ENCODE measurements around the gene CAMK2D.

Gene CAMK2D

GRCh38 chr4:113604955-113605354 lies 156.6 kb downstream of the CAMK2D start:
- DNase-seq (ENCODE audit: low read depth), result no peak

- no peak for DNase-seq (ENCODE audit: low read depth)
These were observed 157.6 kb downstream of the CAMK2D start for GRCh38 chr4:113603911-113604310.

DNA sequence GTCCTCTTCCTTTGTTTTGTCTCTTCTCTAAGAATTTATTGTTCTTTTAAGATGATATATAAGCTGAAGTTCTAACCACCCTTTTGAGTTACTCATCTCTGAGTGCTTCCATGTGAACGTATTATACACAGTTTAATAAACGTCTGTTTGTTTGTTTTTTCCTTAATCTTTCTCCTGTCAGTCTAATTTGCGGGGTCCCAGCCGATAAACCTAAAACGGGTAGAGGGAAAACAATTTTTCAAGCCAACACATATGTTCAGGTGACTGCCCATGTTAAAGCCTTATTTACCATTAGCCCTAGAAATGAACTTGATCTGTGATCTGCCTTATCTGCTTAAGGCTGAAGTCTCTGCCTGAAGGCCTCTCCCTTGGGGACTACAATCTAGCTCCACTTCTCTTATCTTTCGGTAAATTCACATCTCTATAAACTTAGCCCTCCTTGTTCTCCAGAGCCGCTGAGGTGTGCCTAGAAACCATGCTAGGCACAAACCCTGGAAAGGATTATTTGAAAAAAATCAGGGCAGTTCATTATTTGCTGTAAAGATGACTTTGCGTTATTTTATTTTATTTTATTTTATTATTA lies 158.8 kb downstream of the CAMK2D start:
- DNase-seq (ENCODE audit: low read depth), result no peak

GRCh38 chr4:113601636-113602035 lies 159.9 kb downstream of the CAMK2D start:
- no peak for DNase-seq (ENCODE audit: low read depth)

DNA sequence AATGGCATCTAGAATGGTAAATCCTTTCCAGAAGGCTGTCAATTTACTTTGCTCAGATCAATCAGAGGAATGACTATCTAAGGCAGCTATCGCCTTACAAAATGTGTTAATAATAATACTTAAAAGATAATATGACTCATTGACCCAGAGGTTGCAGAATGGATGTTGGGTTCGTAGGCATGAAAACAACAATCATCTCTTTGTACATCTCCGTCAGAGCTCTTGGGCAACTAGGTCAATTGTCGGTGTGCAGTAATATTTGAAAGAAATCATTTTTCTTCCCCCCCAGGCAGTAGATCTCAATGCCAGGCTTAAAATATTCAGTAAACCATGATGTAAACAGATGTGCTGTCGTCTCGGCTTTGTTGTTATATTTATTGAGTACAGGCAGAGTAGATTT lies 165.1 kb downstream of the CAMK2D start:
- DNase-seq (ENCODE audit: low read depth), result no peak

DNA sequence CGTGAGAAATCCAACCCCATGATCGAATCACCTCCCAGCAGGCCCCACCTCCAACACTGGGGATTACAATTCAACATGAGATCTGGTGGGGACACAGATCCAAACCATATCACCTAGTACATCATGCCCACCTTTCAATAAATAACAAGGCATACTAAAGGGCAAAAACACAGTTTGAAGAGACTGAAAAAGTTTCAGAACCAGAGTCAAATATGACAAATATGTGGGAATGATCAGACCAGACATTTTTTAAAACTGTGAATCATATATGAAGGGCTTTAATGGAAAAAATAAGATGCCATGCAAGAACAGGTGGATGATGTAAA lies 167.3 kb downstream of the CAMK2D start:
- DNase-seq (ENCODE audit: low read depth), result no peak

DNA sequence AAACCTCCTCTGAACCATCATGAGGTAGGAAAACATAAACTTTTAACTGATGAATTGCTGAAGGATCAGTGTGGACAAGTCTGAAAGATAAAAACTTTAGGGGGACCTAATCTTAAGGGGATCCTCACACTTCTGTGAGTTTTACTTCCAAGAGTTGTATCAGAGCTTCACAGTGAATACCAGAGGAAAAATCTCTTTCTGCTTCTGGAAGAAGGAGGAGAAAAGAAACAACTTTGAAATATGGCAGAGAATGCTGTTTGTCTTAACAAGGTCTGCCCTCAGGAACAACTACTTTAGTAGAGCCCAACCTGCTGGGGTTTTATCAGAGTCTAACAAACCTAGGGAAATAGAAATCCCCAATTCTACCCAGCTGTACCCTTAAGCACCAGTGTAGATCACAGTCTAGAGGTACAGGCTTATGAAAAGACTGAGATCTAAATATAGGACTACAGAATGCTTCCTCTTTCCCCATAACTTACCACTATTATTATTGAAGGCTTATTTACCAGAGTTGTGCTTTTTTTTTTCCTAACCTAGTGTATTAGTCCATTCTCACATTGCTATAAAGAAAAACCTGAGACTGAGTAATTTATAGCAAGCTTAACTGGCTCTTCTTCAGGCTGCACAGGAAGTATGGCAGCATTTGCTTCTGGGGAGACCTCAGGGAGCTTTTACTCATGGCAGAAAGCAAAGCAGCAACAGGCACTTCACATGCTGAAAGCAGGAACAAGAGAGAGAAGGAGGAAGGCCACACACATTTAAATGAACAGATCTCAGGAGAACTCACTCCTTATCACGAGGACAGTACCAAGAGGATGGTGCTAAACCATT lies 167.9 kb downstream of the CAMK2D start:
- no peak for DNase-seq (ENCODE audit: low read depth)

DNA sequence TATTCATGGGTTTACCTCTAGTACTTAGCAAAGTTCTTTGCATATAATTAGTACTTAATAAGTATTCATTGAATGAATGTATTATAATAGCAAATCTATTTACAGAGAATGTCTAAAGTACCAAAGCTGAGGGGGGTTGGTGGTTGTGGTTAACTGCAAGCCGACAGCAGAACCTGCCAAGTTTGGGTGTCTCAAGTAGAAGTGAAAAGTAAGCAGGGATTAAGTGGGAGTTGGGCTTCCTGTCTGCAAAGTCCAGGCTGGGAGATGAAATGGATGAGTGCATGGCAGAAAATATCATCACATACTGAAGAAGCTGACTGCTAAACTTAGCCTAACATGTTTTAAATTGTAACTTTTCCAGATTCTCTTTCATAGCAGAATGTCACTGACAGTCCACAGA lies 169.6 kb downstream of the CAMK2D start:
- no peak for DNase-seq (ENCODE audit: low read depth)

- DNase-seq (ENCODE audit: low read depth), result no peak
These were observed 172.5 kb downstream of the CAMK2D start for GRCh38 chr4:113588895-113589668.

GRCh38 chr4:113587640-113588275 lies 173.8 kb downstream of the CAMK2D start:
- DNase-seq (ENCODE audit: low read depth), result no peak

- no peak for DNase-seq (ENCODE audit: low read depth)
These were observed 174.4 kb downstream of the CAMK2D start for GRCh38 chr4:113587156-113587555.

DNA sequence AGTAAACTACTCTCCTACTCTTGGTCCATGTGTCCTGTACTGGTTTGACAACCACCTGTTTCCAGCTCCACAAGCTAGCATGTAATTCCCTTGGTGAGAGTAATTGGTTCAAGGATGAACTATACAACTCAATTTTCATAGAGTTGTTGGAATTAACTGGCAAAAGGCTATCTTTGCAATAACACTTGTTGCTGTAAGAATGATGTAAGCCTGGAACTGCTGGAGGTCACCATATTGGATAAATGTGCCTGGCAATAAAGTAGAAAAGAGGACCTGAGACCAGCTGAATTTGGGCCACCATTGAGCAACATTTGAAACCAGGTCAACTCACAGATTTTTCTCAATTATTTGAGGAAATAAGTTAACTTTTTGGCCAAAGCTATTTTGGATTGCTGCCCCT lies 175.5 kb downstream of the CAMK2D start:
- DNase-seq (ENCODE audit: low read depth), result no peak

- DNase-seq (ENCODE audit: low read depth), result no peak
These were observed 177.0 kb downstream of the CAMK2D start for GRCh38 chr4:113584407-113585150.

GRCh38 chr4:113582737-113583136 lies 178.8 kb downstream of the CAMK2D start:
- no peak for DNase-seq (ENCODE audit: low read depth)

GRCh38 chr4:113579360-113579759 lies 182.2 kb downstream of the CAMK2D start:
- DNase-seq (ENCODE audit: low read depth), result no peak

- DNase-seq (ENCODE audit: low read depth), result no peak
These were observed 184.4 kb downstream of the CAMK2D start for GRCh38 chr4:113576947-113577678.

DNA sequence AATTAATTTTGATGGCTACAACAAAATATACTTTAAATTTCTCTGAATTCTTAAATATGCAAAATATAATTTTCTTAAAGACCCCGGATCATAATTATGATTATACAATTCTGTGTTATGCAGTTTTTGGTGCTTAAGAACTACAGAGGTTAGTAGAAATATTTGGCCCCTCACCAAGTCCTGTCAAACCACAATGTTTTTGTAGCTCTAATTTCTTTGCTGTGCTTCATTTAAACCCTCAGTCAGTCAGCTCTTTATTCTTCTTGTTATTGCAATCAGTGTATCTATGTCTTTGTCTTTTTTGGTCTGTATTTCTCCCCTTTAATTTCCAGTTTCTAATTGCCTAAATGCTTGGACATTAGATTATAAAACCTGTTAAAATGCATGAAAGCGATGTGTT lies 186.1 kb downstream of the CAMK2D start:
- no peak for DNase-seq (ENCODE audit: low read depth)

DNA sequence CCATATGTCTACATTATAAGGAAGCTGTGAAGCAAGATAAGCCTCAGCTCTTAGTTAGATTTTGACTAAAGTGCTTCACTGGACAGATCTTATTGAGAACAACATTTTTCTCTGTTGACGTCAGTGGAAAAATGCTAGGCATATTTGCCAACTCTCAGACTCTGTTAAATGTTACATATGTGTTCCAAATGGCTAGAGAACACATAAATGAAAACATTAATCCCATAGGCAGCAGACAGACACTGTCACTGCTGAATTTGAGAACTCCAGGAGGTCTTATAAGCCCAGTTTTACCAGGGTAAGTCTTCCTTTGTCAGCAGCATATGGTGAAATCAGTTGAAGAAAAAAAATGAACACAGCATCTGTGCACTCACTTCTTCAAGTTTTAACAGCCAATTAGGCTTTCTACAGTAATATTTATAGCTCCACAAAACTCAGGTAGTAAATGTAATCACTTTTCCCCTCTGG lies 186.9 kb downstream of the CAMK2D start:
- peak; percentile 33 for DNase-seq (ENCODE audit: low read depth)

- no peak for DNase-seq (ENCODE audit: low read depth)
These were observed 188.9 kb downstream of the CAMK2D start for GRCh38 chr4:113572620-113573019.

DNA sequence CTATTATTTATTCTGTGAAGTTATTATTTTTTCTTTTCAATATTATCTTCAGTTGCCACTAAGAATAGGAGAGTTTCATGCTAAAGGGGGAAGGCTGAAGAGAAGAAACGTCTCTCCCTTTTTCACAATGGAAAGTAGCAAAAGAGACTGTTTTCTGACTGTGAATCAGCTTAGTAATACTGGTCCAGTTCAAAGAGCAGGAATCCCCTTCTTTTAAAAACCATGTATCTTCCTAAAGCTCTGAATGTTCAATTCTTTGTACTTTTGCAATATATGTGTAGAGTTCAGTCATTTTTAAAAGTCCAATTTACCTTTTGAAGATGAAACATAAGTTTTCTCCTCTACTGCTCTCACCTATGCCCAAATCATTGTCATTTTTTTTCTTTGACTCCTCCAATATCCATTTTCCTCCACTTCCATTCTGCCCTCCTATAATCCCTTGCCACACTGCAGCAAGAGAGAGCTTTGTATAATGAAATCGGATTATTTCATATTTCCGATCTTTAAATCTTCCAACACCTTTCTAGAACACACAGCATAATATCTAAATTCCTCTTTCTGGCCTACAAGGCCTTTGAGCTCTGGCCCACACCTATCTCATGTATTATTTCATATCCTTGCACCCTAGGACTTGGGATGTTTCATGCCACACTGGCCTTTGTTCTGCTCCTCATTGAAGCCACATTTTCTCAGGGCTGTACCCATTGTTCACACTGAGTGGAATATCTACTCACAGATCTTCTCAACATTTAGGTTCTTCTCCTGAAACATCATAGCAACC lies 195.3 kb downstream of the CAMK2D start:
- DNase-seq (ENCODE audit: low read depth), result no peak

- no peak for DNase-seq (ENCODE audit: low read depth)
These were observed 195.9 kb downstream of the CAMK2D start for GRCh38 chr4:113565702-113566012.

All from GM04503 (cell line).